ENCODE measurements around the gene NPEPL1.

DNA sequence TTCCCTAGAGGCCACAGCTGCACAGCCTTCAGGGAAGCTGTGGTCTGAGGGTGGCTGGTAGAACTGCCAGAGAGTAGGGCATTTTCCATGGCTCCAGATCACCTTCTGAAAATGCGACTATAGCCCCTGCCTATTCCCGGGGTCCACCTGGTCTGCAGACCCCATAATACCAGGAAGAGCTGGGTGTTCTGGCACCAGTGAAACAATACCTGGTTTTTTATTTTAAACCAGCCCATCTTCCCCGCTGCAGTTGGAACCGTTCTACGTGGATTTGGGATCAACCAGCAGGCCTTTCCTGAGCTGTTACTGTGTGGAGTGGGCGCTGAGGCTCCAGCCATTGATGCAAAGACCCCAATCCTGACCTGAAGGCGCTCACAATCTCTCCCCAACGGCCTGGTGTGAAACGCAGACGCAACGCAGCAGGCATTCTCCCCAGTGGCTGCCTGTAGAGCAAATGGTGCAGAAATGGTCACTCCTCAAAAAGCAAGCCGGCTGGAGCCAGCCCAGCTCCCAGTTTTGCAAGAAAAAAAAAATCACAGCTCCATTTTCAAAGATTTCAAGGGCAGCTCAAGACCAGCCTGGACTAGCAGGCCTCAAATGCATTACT is 11.3 kb downstream of the NPEPL1 start:
- TF ChIP-seq TAF1 (IDR thresholded peaks at IDR 0.05; ENCODE audit: low read depth, low read length) = no peak
- TF ChIP-seq POLR2AphosphoS5 (IDR thresholded peaks at IDR 0.05; ENCODE audit: low read depth, low read length) = no peak
- no peak for TF ChIP-seq POLR2A (IDR thresholded peaks at IDR 0.05; ENCODE audit: low read depth, low read length)
- TF ChIP-seq POU2F2 (IDR thresholded peaks at IDR 0.05; ENCODE audit: low read depth, low read length) = no peak

Measured in GM12891 (cell line).